ENCODE data around the gene NHLH2. TPM values are rescaled to one million over a fixed set of nuclear protein-coding genes. Genes with fewer than 3 reads are reported as not detected.

The NHLH2 gene
- total RNA-seq, 1 donor from 2014 or later: 0.18 TPM

DNA sequence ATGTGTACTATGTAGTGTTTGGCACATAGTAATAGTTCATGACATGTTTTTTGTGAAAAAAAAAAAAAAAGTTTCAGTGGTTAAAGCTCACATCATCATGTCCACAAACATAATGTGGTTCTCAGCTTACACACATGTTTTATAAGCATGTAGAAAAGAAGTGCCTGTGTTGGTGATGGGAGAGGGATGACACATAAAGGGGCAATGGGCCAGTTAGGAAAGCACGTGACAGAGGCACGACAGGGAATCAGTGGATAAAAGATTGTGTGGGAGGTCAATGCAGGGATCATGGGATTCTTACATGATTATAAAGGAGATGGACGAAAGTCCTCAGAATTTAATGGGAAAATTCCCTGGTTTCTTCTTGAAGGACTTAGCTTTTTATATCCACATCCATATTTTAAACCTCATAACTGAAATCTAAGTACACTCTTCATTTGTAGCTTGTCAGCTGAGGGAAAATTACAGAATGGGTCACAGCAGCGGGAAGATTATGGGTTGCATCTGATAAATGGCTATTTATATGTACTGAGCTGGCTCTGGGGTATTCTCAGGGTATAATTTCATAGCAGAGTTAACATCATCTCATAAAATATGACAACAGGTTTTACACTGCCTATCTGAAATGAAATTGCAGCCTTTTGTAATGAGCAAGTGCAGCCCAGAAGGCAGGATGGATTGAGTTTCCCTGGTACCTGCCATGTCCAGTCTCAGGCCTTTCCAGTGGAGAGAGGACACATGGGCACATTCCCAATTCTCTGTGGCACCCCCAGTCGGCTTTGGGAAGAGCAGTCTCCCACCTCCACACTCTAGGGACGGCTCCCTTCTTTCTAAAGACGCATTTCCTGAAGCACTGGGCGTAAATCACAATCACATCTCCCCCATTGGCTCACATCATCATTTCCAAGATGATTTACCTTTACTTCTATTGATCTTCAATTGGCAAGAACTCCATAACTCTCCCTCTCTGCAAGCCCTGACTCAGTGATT, 42.3 kb upstream of the NHLH2 start:
- Mint-ChIP-seq H3K27me3 (ENCODE audit: low read depth, unreplicated experiment) (peaks cover 1% of the 10 kb centered on the region), H3K4me1 (ENCODE audit: low read depth, unreplicated experiment) (no peaks in the 10 kb centered on the region), H3K4me3 (ENCODE audit: unreplicated experiment) (no peak overlapping the region), H3K36me3 (ENCODE audit: low read depth, unreplicated experiment) (no peaks in the 10 kb centered on the region), H3K9me3 (ENCODE audit: unreplicated experiment) (peaks cover 2% of the 10 kb centered on the region), H3K27ac (ENCODE audit: unreplicated experiment) (no peak overlapping the region)
- no peak overlapping the region for H3K4me3 ChIP-seq (ENCODE audit: insufficient read depth, low read depth, low read length)
- no peaks in the 10 kb centered on the region for H3K9me3 ChIP-seq (ENCODE audit: insufficient read depth, low read depth, low read length)
- FAIRE-seq: no peak
- H3K27ac ChIP-seq (ENCODE audit: low read depth, low read length): no peak overlapping the region
- H3K9ac ChIP-seq (ENCODE audit: low read length): no peak overlapping the region
- H3K4me2 ChIP-seq (ENCODE audit: low read length): no peak overlapping the region
- no peaks in the 10 kb centered on the region for H3K4me1 ChIP-seq (ENCODE audit: insufficient read depth, low read length)
- H3K79me2 ChIP-seq (ENCODE audit: insufficient read depth, low read length): no peaks in the 10 kb centered on the region
- H3K27me3 ChIP-seq (ENCODE audit: insufficient read depth, low read length): peaks cover 4% of the 10 kb centered on the region
- no peak for DNase-seq (ENCODE audit: low read depth)
- H2AFZ ChIP-seq (ENCODE audit: low read depth, low read length): no peak overlapping the region
- H4K20me1 ChIP-seq (ENCODE audit: insufficient read depth, low read length): no peaks in the 10 kb centered on the region
- H3K36me3 ChIP-seq (ENCODE audit: insufficient read depth, low read length): no peaks in the 10 kb centered on the region
- TF ChIP-seq EZH2 (IDR thresholded peaks at IDR 0.05; ENCODE audit: insufficient read depth, low read length): no peak
- TF ChIP-seq, protein P1, sequence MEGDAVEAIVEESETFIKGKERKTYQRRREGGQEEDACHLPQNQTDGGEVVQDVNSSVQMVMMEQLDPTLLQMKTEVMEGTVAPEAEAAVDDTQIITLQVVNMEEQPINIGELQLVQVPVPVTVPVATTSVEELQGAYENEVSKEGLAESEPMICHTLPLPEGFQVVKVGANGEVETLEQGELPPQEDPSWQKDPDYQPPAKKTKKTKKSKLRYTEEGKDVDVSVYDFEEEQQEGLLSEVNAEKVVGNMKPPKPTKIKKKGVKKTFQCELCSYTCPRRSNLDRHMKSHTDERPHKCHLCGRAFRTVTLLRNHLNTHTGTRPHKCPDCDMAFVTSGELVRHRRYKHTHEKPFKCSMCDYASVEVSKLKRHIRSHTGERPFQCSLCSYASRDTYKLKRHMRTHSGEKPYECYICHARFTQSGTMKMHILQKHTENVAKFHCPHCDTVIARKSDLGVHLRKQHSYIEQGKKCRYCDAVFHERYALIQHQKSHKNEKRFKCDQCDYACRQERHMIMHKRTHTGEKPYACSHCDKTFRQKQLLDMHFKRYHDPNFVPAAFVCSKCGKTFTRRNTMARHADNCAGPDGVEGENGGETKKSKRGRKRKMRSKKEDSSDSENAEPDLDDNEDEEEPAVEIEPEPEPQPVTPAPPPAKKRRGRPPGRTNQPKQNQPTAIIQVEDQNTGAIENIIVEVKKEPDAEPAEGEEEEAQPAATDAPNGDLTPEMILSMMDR (IDR thresholded peaks at IDR 0.05; ENCODE audit: insufficient read depth, low read depth, low read length): no peak

DNA sequence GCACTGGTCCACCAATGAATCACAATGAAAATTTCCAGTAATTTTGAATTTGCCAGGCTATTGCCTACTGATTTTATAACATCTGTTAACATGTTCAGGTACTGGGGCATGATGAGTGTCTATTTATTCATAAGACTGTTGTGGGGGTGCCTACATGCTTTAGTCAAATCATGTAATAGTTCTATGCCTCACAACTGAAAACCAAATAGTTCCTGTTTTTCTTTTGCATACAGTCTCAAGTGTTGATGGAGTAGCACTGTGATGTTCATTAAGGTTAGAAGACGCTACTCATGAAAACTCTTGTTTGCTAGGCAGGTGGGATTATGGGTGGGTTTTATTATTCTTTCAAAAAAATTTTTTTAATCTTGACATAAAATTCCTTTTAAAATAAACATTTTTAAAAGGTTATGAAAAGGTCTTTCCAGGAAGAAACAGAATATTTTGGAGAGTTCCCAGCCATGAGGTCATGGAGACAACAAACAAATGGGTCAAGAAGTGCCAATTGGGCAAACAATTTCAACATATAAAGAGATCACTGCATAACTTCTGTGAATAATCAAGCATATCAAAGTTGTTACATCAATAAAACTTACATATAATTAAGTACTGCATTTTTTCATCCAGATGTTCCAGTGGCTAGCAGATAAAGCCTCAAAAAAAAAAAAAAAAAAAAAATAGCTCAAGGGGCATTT, 40.2 kb upstream of the NHLH2 start:
- no peak overlapping the region for H3K4me3 Mint-ChIP-seq (ENCODE audit: unreplicated experiment)
- no peak overlapping the region for H3K27ac ChIP-seq (ENCODE audit: low read depth, low read length)
- H3K27me3 ChIP-seq (ENCODE audit: insufficient read depth, low read length): peaks cover 4% of the 10 kb centered on the region
- H3K27me3 Mint-ChIP-seq (ENCODE audit: low read depth, unreplicated experiment): peaks cover 1% of the 10 kb centered on the region
- no peaks in the 10 kb centered on the region for H3K9me3 ChIP-seq (ENCODE audit: insufficient read depth, low read depth, low read length)
- no peaks in the 10 kb centered on the region for H3K4me1 ChIP-seq (ENCODE audit: insufficient read depth, low read length)
- TF ChIP-seq, protein P1 (IDR thresholded peaks at IDR 0.05; ENCODE audit: insufficient read depth, low read depth, low read length): no peak
- TF ChIP-seq EZH2 (IDR thresholded peaks at IDR 0.05; ENCODE audit: insufficient read depth, low read length): no peak
- no peak overlapping the region for H3K4me3 ChIP-seq (ENCODE audit: insufficient read depth, low read depth, low read length)
- no peak overlapping the region for H3K27ac Mint-ChIP-seq (ENCODE audit: unreplicated experiment)
- no peak overlapping the region for H2AFZ ChIP-seq (ENCODE audit: low read depth, low read length)
- H4K20me1 ChIP-seq (ENCODE audit: insufficient read depth, low read length): no peaks in the 10 kb centered on the region
- H3K36me3 ChIP-seq (ENCODE audit: insufficient read depth, low read length): no peaks in the 10 kb centered on the region
- H3K9me3 Mint-ChIP-seq (ENCODE audit: unreplicated experiment): peaks cover 2% of the 10 kb centered on the region
- peaks cover 4% of the 10 kb centered on the region for H3K4me1 Mint-ChIP-seq (ENCODE audit: low read depth, unreplicated experiment)
- no peak overlapping the region for H3K9ac ChIP-seq (ENCODE audit: low read length)
- H3K4me2 ChIP-seq (ENCODE audit: low read length): no peak overlapping the region
- FAIRE-seq (no peak), DNase-seq (ENCODE audit: low read depth) (no peak)
- no peaks in the 10 kb centered on the region for H3K79me2 ChIP-seq (ENCODE audit: insufficient read depth, low read length)
- no peaks in the 10 kb centered on the region for H3K36me3 Mint-ChIP-seq (ENCODE audit: low read depth, unreplicated experiment)
